DOHH2 (cell line): ENCODE data around the gene MEST.

Source experiments
- H3F3A ChIP-seq: fragments of 200-600 bp; sonication (generic), shearing (Covaris generic); 2 replicates; pipeline ENCODE4 v1.6.0; 2016; ENCODE audit warnings: antibody characterized with exemption, mild to moderate bottlenecking; ENCODE audit not compliant: control insufficient read depth, insufficient read depth
- H3K27ac ChIP-seq: fragments of 200-600 bp; sonication (generic); 2 replicates; pipeline ENCODE4 v1.5.1; 2014; ENCODE audit warnings: low read depth, mild to moderate bottlenecking, low read length, moderate library complexity
- H3K27me3 ChIP-seq: fragments of 200-600 bp; sonication (generic); 2 replicates; pipeline ENCODE4 v1.6.1; 2014; ENCODE audit warnings: mild to moderate bottlenecking, low read length, mixed read lengths; ENCODE audit not compliant: control insufficient read depth
- H3K36me3 ChIP-seq: fragments of 200-600 bp; sonication (generic); 2 replicates; pipeline ENCODE4 v1.6.1; 2014; ENCODE audit warnings: mild to moderate bottlenecking, low read length, moderate library complexity, mixed read lengths; ENCODE audit not compliant: control insufficient read depth
- H3K4me1 ChIP-seq: fragments of 200-600 bp; sonication (generic); 2 replicates; pipeline ENCODE4 v1.6.1; 2014; ENCODE audit warnings: mild to moderate bottlenecking, low read length, mixed read lengths; ENCODE audit not compliant: control insufficient read depth
- H3K4me2 ChIP-seq: fragments of 200-600 bp; sonication (generic); 2 replicates; pipeline ENCODE4 v1.6.0; 2014; ENCODE audit warnings: mild to moderate bottlenecking, low read length, moderate library complexity
- H3K4me3 ChIP-seq: fragments of 200-600 bp; sonication (generic); 2 replicates; pipeline ENCODE4 v1.5.1; 2014; ENCODE audit warnings: mild to moderate bottlenecking, low read length, mixed read lengths
- H3K79me2 ChIP-seq: fragments of 200-600 bp; sonication (generic); 2 replicates; pipeline ENCODE4 v1.6.1; 2014; ENCODE audit warnings: mild to moderate bottlenecking, low read length, mixed read lengths; ENCODE audit not compliant: control insufficient read depth
- H3K9me2 ChIP-seq: fragments of 200-600 bp; sonication (generic); replicated peaks from 2 replicates; pipeline ENCODE4 v1.6.1; 2014; ENCODE audit warnings: mild to moderate bottlenecking, low read length, mixed read lengths; ENCODE audit not compliant: control insufficient read depth
- H3K9me3 ChIP-seq: fragments of 200-600 bp; sonication (generic); 2 replicates; pipeline ENCODE4 v1.6.1; 2014; ENCODE audit warnings: antibody characterized with exemption, low read length, mixed read lengths; ENCODE audit not compliant: control insufficient read depth, insufficient read depth
- H4K20me1 ChIP-seq: fragments of 200-600 bp; sonication (generic); 2 replicates; pipeline ENCODE4 v1.6.0; 2014; ENCODE audit warnings: low read depth, mild to moderate bottlenecking, antibody characterized with exemption, low read length, moderate library complexity; ENCODE audit not compliant: control insufficient read depth, insufficient read depth
- CTCF ChIP-seq: fragments of 200-600 bp; sonication (generic); IDR thresholded peaks from one replicate; pipeline ENCODE4 v1.5.1; 2014; ENCODE audit warnings: antibody characterized with exemption, mild to moderate bottlenecking, low read depth, low read length; ENCODE audit not compliant: poor library complexity, severe bottlenecking
- EZH2phosphoT487 ChIP-seq: fragments of 200-600 bp; sonication (generic); IDR thresholded peaks from 2 replicates; pipeline ENCODE4 v1.6.1; 2017; ENCODE audit warnings: borderline replicate concordance, mild to moderate bottlenecking, antibody characterized with exemption, low read length, moderate library complexity, mixed read lengths

The MEST gene

GRCh38 chr7:130454959-130455358 lies 36.9 kb upstream of the MEST start:
- no peak overlapping the region for H3K4me2 ChIP-seq
- H3K4me3 ChIP-seq = no peak overlapping the region
- H3K27me3 ChIP-seq = peaks cover 22% of the 10 kb centered on the region
- no peaks in the 10 kb centered on the region for H3K36me3 ChIP-seq
- H3K27ac ChIP-seq = no peak overlapping the region
- no peaks in the 10 kb centered on the region for H3F3A ChIP-seq
- no peak for TF ChIP-seq EZH2phosphoT487
- TF ChIP-seq CTCF = no peak
- no peaks in the 10 kb centered on the region for H3K9me2 ChIP-seq
- H4K20me1 ChIP-seq = no peaks in the 10 kb centered on the region
- peaks cover 8% of the 10 kb centered on the region for H3K9me3 ChIP-seq
- H3K79me2 ChIP-seq = no peaks in the 10 kb centered on the region
- no peaks in the 10 kb centered on the region for H3K4me1 ChIP-seq

- peaks cover 8% of the 10 kb centered on the region for H3K9me3 ChIP-seq
- no peak overlapping the region for H3K4me3 ChIP-seq
- H3K9me2 ChIP-seq = no peaks in the 10 kb centered on the region
- H3K79me2 ChIP-seq = no peaks in the 10 kb centered on the region
- no peaks in the 10 kb centered on the region for H4K20me1 ChIP-seq
- no peak for TF ChIP-seq EZH2phosphoT487
- no peak for TF ChIP-seq CTCF
- H3K4me2 ChIP-seq = no peak overlapping the region
- H3K27ac ChIP-seq = no peak overlapping the region
- H3K27me3 ChIP-seq = peaks cover 32% of the 10 kb centered on the region
- no peaks in the 10 kb centered on the region for H3K4me1 ChIP-seq
- no peaks in the 10 kb centered on the region for H3K36me3 ChIP-seq
- no peaks in the 10 kb centered on the region for H3F3A ChIP-seq
Observed at GRCh38 chr7:130458257-130458656, 33.6 kb upstream of the MEST start.

GRCh38 chr7:130461272-130461671 lies 30.6 kb upstream of the MEST start:
- peaks cover 38% of the 10 kb centered on the region for H3K27me3 ChIP-seq
- no peak overlapping the region for H3K4me2 ChIP-seq
- H3K9me2 ChIP-seq = no peaks in the 10 kb centered on the region
- no peaks in the 10 kb centered on the region for H3K36me3 ChIP-seq
- H3K4me3 ChIP-seq = no peak overlapping the region
- no peaks in the 10 kb centered on the region for H3F3A ChIP-seq
- H3K79me2 ChIP-seq = no peaks in the 10 kb centered on the region
- H4K20me1 ChIP-seq = no peaks in the 10 kb centered on the region
- no peak overlapping the region for H3K27ac ChIP-seq
- TF ChIP-seq EZH2phosphoT487 (no peak), CTCF (no peak)
- no peaks in the 10 kb centered on the region for H3K4me1 ChIP-seq
- H3K9me3 ChIP-seq = peaks cover 8% of the 10 kb centered on the region
